NB4 (cell line): ENCODE results near the gene B3GAT1.

Experiments
- CTCF ChIP-seq: IDR thresholded peaks from one replicate; pipeline ENCODE4 v1.5.1; 2012; ENCODE audit warnings: low read depth, low read length
- MYC ChIP-seq: IDR thresholded peaks from 2 replicates; pipeline ENCODE4 v1.6.1; 2011; ENCODE audit warnings: low read depth, low read length
- POLR2A ChIP-seq: IDR thresholded peaks from 2 replicates; pipeline ENCODE4 v1.6.1; 2011; ENCODE audit warnings: mild to moderate bottlenecking; ENCODE audit not compliant: insufficient read length; ENCODE audit errors: extremely low read depth
- TF ChIP-seq, protein P1 (sequence below): IDR thresholded peaks from 2 replicates; pipeline ENCODE4 v1.6.1; 2011; ENCODE audit warnings: low read depth, low read length

- no peak for TF ChIP-seq CTCF
- TF ChIP-seq POLR2A: no peak
- TF ChIP-seq, protein P1, sequence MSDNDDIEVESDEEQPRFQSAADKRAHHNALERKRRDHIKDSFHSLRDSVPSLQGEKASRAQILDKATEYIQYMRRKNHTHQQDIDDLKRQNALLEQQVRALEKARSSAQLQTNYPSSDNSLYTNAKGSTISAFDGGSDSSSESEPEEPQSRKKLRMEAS: no peak
- TF ChIP-seq MYC: no peak
Observed at GRCh38 chr11:134374171-134374570, 37.9 kb downstream of the B3GAT1 start.
